Measurements from ENCODE around the gene TCERG1L. TPM values are rescaled to one million over a fixed set of nuclear protein-coding genes. Genes with fewer than 3 reads are reported as not detected.

Gene TCERG1L
- total RNA-seq, 1 donor from 2014 or later, result not detected

- no peak overlapping the region for H3K4me3 ChIP-seq
- no peak overlapping the region for H3K27ac ChIP-seq
- no peaks in the 10 kb centered on the region for H3K27me3 ChIP-seq
- H3K4me1 ChIP-seq, result no peaks in the 10 kb centered on the region
- TF ChIP-seq, protein P1, sequence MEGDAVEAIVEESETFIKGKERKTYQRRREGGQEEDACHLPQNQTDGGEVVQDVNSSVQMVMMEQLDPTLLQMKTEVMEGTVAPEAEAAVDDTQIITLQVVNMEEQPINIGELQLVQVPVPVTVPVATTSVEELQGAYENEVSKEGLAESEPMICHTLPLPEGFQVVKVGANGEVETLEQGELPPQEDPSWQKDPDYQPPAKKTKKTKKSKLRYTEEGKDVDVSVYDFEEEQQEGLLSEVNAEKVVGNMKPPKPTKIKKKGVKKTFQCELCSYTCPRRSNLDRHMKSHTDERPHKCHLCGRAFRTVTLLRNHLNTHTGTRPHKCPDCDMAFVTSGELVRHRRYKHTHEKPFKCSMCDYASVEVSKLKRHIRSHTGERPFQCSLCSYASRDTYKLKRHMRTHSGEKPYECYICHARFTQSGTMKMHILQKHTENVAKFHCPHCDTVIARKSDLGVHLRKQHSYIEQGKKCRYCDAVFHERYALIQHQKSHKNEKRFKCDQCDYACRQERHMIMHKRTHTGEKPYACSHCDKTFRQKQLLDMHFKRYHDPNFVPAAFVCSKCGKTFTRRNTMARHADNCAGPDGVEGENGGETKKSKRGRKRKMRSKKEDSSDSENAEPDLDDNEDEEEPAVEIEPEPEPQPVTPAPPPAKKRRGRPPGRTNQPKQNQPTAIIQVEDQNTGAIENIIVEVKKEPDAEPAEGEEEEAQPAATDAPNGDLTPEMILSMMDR (IDR thresholded peaks at IDR 0.05), result no peak
- intact Hi-C loops (cut with DNase I), result no loop called here
- H3K36me3 ChIP-seq, result no peaks in the 10 kb centered on the region
- no peaks in the 10 kb centered on the region for H3K9me3 ChIP-seq
- DNase-seq (no peak), ATAC-seq (no peak)
Measured at GRCh38 chr10:131270461-131271190, 40.9 kb downstream of the TCERG1L start.

GRCh38 chr10:131269776-131270460, 41.6 kb downstream of the TCERG1L start:
- no peak for ATAC-seq
- no peak for DNase-seq
- H3K27ac ChIP-seq, result no peak overlapping the region
- TF ChIP-seq, protein P1 (IDR thresholded peaks at IDR 0.05), result no peak
- intact Hi-C loops (cut with DNase I), result no loop called here
- no peak overlapping the region for H3K4me3 ChIP-seq
- H3K4me1 ChIP-seq, result no peaks in the 10 kb centered on the region
- H3K36me3 ChIP-seq, result no peaks in the 10 kb centered on the region
- H3K9me3 ChIP-seq, result no peaks in the 10 kb centered on the region
- no peaks in the 10 kb centered on the region for H3K27me3 ChIP-seq

- no peaks in the 10 kb centered on the region for H3K9me3 ChIP-seq
- no peak overlapping the region for H3K27ac ChIP-seq
- TF ChIP-seq, protein P1 (IDR thresholded peaks at IDR 0.05), result no peak
- no peaks in the 10 kb centered on the region for H3K27me3 ChIP-seq
- H3K36me3 ChIP-seq, result no peaks in the 10 kb centered on the region
- no peak for DNase-seq
- intact Hi-C loops (cut with DNase I), result no loop called here
- H3K4me1 ChIP-seq, result no peaks in the 10 kb centered on the region
- no peak overlapping the region for H3K4me3 ChIP-seq
- ATAC-seq, result no peak
Measured at GRCh38 chr10:131267814-131268095, 43.8 kb downstream of the TCERG1L start.

- intact Hi-C loops (cut with DNase I), result no loop called here
- H3K4me1 ChIP-seq, result no peaks in the 10 kb centered on the region
- TF ChIP-seq, protein P1 (IDR thresholded peaks at IDR 0.05), result no peak
- no peaks in the 10 kb centered on the region for H3K27me3 ChIP-seq
- H3K9me3 ChIP-seq, result no peaks in the 10 kb centered on the region
- no peak overlapping the region for H3K4me3 ChIP-seq
- no peak overlapping the region for H3K27ac ChIP-seq
- no peaks in the 10 kb centered on the region for H3K36me3 ChIP-seq
- ATAC-seq, result peak; percentile 17
- no peak for DNase-seq
Measured at GRCh38 chr10:131266936-131267813, 44.3 kb downstream of the TCERG1L start.

DNA sequence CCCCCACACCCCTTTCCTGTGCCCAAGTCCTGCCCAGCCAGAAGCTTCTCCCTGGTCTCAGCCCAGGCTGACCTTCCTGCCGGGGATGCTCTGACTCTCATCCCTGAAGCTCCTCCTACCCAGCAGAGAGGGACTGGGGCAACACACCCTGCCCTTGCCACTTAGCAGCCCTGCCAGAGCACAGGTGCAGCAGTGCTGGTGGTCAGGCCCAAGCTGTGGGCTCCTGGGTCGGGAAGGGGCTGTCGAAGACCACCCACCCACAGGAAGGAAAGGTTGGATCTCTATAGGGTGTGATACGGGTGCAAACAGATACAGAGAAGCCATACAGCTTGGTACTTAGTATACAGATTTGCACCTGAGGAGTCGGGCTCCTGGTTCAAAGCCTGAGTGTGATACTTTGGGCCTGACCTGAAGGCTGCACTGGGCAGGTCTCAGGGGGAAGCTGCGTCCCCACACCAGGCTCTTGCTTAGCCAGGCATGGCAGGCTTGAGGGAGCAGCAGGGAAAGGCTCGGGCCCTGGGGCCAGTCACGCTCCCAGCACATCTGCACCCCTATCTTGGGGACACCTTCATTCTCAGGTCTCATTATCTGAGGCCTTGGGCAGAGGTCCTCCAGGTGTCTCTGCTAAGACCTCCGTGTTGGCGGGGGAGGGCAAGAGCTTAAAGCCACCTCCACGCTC, 47.3 kb downstream of the TCERG1L start:
- no peaks in the 10 kb centered on the region for H3K36me3 ChIP-seq
- no peak for DNase-seq
- H3K27me3 ChIP-seq, result no peaks in the 10 kb centered on the region
- H3K4me3 ChIP-seq, result no peak overlapping the region
- TF ChIP-seq, protein P1 (IDR thresholded peaks at IDR 0.05), result no peak
- no peaks in the 10 kb centered on the region for H3K9me3 ChIP-seq
- ATAC-seq, result no peak
- H3K27ac ChIP-seq, result no peak overlapping the region
- intact Hi-C loops (cut with DNase I), result no loop called here
- no peaks in the 10 kb centered on the region for H3K4me1 ChIP-seq

All from upper lobe of right lung (tissue), 1 donor.